Stimulated activated CD4-positive, alpha-beta T cell treated with anti-CD3 and anti-CD28 coated beads, Interleukin-1b, Interleukin-23, amount 100 ng/mL, for 4 hours (primary cell): Measurements from ENCODE around the gene ASH1L.
"Not testable (repeated sequence)": the region's sequence is repeated elsewhere in the genome, so short reads cannot be mapped to it uniquely, and the experiment has no call there.

Experiments
- DNase-seq, 2 donors: peaks; one replicate each; pipeline ENCODE4 v3.0.0-alpha.2; 2020; ENCODE audit warnings: low read depth in 2 of 2

The ASH1L gene, protein sequence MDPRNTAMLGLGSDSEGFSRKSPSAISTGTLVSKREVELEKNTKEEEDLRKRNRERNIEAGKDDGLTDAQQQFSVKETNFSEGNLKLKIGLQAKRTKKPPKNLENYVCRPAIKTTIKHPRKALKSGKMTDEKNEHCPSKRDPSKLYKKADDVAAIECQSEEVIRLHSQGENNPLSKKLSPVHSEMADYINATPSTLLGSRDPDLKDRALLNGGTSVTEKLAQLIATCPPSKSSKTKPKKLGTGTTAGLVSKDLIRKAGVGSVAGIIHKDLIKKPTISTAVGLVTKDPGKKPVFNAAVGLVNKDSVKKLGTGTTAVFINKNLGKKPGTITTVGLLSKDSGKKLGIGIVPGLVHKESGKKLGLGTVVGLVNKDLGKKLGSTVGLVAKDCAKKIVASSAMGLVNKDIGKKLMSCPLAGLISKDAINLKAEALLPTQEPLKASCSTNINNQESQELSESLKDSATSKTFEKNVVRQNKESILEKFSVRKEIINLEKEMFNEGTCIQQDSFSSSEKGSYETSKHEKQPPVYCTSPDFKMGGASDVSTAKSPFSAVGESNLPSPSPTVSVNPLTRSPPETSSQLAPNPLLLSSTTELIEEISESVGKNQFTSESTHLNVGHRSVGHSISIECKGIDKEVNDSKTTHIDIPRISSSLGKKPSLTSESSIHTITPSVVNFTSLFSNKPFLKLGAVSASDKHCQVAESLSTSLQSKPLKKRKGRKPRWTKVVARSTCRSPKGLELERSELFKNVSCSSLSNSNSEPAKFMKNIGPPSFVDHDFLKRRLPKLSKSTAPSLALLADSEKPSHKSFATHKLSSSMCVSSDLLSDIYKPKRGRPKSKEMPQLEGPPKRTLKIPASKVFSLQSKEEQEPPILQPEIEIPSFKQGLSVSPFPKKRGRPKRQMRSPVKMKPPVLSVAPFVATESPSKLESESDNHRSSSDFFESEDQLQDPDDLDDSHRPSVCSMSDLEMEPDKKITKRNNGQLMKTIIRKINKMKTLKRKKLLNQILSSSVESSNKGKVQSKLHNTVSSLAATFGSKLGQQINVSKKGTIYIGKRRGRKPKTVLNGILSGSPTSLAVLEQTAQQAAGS (N-terminal part only)

DNA sequence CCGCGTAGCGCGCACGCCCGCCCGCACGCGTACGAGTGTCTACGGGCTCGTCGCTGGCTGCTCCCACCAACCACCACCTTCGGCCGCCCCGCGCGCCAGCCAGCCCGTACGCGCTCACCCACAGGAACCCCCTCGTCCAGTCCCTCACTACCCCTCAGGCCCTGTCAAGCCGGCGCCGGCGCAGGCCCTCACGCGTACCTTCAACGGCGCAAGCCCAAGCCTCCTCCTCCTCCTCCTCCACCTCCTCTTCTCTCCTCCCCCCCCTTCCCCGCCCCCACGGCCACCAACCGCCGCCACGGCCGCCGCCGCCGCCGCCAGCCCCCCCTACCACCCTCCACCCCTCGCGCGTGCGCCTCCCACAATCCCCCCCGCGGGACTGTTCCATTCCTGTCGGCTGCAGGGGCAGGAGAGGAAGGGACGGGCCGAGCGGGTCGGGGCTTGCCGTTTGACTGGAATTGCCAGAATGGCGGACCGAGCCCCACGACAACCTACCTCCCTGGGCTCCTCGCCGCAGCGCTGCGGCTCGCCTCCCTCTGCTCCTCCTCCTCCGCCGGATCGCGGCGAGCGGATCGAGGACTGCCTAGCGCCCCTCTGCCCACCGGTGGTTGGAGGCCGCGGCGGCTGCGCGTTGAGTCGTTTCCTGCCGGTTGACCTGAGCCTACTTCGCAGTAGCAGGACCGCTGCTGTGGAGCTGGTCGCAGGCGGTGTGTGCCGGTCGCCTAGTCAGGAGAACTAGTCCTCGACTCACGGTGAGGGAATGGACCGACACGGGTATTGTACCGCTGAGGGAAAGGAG is at the start of gene ASH1L:
ASH1L (minus strand) TSS at position 223 of the 796 bp plus-strand sequence. CDS start 41,284 bp downstream, outside the sequence.
- peak; percentile 92 to 94 for DNase-seq

DNA sequence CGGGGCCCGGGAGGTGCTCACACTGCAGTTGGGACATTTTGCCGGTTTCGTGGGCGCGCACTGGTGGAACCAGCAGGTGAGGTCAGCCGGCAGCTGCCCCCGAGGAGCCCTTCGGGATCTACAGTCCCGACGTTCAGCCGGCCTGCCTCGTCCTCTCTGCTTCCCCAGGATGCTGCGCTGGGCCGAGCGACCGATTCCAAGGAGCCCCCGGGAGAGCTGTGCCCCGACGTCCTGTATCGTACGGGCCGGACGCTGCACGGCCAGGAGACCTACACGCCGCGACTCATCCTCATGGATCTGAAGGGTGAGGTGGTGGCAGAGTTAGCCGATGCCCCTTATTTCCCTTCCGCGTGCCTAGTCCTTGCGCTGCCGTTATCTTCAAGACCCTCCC is 47.6 kb upstream of the ASH1L start:
- DNase-seq: not testable (repeated sequence)

- peak; percentile 97 to 99 for DNase-seq
Observed at GRCh38 chr1:155609515-155610256, 47.1 kb upstream of the ASH1L start, which contains the start of gene MSTO1. Gene MSTO1, plus strand, starts transcription at chr1:155610218. Its CDS starts 31 bp downstream, at chr1:155610249.

GRCh38 chr1:155608888-155609225 is 46.3 kb upstream of the ASH1L start:
- no peak for DNase-seq

DNA sequence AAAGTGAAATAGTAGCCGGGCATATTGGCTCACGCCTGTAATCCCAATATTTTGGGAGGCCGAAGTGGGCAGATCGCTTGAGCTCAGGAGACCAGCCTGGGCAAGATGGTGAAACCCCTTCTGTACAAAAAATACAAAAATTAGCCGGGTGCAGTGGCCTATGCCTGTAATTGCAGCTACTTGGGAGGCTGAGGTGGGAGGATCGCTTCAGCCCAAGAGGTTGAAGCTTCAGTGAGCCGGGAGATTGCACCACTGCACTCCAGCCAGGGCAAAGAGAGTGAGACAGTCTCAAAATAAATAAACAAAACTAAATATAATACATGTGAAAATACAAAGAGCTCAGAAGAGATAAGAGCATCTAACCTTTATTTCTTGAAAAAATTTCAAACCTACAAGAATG is 45.1 kb upstream of the ASH1L start:
- DNase-seq: no peak

DNA sequence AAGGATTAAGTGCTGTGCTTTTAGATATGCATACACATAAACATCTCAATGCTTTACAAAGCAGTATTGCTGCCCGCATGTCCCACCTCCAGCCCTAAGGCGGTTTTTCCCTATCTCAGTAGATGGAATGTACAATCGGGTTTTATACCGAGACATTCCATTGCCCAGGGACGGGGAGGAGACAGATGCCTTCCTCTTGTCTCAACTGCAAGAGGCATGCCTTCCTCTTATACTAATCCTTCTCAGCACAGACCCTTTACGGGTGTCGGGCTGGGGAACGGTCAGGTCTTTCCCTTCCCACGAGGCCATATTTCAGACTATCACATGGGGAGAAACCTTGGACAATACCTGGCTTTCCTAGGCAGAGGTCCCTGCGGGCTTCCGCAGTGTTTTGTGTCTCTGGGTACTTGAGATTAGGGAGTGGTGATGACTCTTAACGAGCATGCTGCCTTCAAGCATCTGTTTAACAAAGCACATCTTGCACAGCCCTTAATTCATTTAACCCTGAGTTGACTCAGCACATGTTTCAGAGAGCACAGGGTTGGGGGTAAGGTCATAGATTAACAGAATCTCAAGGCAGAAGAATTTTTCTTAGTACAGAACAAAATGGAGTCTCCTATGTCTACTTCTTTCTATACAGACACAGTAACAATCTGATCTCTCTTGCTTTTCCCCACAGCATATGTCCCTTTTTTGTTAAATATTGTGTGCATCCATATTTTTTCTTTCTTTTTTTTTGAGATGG is 37.4 kb upstream of the ASH1L start:
- DNase-seq: not testable (repeated sequence)

DNA sequence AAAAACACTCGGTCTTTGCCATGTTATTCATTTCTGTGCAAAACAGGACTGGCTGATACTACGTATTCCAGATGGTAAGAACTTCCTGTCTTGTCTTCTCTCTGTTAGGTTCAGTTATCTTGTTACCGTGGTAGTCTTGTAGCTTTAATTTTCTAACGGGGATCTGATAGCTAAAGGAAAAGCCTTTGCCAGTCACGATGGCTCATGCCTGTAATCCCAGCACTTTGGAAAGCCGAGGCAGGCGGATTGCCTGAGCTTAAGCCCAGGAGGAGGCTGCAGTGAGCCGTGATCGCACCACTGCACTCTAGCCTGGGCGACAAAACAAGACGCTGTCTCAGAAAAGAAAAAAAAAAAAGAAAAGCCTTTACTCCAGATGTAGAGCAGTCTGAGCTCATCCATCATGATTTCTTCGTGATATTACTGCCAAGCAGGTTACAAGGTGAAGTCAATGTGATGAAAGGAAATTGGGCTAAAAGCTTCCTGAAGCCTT is 36.3 kb upstream of the ASH1L start:
- no peak for DNase-seq

DNA sequence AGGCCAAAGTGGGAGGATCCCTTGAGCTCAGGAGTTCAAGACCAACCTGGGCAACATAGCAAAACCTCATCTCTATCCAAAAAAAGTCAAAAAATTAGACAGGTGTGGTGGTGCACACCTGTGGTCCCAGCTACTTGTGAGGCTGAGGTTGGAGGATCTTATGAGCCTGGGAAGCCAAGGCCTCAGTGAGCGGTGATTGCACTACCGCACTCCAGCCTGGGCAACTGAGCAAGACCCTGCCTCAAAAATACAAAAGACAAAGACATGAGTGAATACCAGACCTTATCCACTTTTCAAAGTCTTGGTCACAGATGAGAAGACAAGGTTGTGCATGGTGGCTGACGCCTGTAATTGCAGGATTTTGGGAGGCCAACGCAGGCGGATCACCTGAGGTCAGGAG is 34.3 kb upstream of the ASH1L start:
- no peak for DNase-seq

GRCh38 chr1:155595877-155596474 is 33.4 kb upstream of the ASH1L start:
- not testable (repeated sequence) for DNase-seq

DNA sequence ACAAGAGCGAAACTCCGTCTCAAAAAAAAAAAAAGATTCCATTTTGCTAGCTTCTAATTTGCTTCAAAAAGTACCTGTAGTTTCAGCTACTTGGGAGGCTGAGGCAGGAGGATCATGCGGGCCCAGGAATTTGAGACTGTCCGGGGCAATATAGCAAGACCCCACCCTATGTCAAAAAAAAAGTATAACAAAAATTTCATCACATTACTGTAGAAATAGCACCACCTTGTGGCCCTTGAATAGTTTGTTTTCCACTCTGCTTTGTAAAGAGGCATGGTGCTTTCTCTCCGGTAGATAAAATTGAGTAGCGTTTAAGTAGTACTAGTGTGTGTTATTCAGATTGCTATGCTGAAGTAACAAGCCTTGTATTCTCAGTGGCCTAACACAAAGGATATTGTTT is 29.2 kb upstream of the ASH1L start:
- peak in 1 of 2 donors; percentile 25 for DNase-seq

- not testable (repeated sequence) for DNase-seq
Observed at GRCh38 chr1:155590516-155591247, 28.1 kb upstream of the ASH1L start.

DNA sequence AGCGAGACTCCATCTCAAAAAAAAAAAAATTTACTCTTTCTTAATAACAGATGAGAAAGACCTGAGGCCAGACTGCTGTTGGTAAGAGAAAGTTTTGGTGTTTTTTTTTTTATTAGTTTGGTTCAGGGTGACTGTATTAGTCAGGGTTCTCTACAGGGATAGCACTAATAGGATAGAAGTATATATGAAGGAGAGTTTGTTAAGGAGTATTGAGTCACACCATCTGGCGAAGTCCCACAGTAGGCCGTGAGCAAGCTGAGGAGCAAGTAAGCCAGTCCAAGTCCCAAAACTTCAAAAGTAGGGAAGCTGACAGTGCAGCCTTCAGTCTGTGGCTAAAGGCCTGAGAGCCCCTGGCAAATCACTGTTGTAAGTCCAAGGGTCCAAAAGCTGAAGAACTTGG is 26.7 kb upstream of the ASH1L start:
- not testable (repeated sequence) for DNase-seq

- DNase-seq: not testable (repeated sequence)
Observed at GRCh38 chr1:155583846-155584245, 21.2 kb upstream of the ASH1L start.

DNA sequence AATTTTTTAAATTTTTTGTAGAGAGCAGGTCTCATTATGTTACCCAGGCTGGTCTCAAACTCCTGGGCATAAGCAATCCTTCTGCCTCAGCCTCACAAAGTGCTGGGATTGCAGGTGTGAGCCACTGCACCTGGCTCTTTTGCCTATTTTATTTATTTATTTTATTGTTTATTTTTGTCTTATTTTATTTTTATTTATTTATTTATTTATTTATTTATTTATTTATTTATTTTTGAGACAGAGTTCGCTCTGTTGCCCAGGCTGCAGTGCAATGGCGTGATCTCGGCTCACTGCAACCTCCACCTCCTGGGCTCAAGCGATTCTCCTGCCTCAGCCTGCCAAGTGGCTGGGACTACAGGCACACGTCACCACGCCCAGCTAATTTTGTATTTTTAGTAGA is 13.0 kb upstream of the ASH1L start:
- not testable (repeated sequence) for DNase-seq

DNA sequence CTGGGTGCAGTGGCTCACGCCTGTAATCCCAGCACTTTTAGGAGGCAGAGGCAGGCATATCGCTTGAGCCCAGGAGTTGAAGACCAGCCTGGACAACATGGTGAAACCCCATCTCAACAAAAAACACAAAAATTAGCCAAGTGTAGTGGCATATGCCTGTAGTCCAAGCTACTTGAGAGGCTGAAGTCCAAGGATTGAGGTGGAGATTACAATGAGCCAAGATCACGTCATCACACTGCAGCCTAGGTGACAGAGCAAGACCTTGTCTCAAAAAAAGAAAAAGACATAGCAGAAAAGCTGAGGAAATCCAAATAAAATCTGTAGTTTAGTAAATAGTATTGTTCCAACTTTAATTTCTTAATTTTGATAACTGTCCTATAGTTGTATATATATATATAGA is 11.5 kb upstream of the ASH1L start:
- DNase-seq: no peak

- DNase-seq: no peak
Observed at GRCh38 chr1:155570593-155570990, 8.0 kb upstream of the ASH1L start.

GRCh38 chr1:155569988-155570592 is 7.5 kb upstream of the ASH1L start:
- DNase-seq: no peak

GRCh38 chr1:155563377-155564022 is 897 bp upstream of the ASH1L start:
- DNase-seq: not testable (repeated sequence)
